Mucosa of rectum (tissue), 2 donors: Measurements from ENCODE around the gene SPINK9.

Experiments
- H3K27ac ChIP-seq, 2 donors: one replicate each; pipeline ENCODE4 v1.7.0; 2013; ENCODE audit warnings: inconsistent platforms in 2 of 2, low read depth in 2 of 2, low read length in 2 of 2
- H3K27me3 ChIP-seq, 2 donors: one replicate each; pipeline ENCODE4 v1.7.0; 2013; ENCODE audit warnings: low read length in 2 of 2; ENCODE audit not compliant: control insufficient read depth in 2 of 2, insufficient read depth in 2 of 2
- H3K36me3 ChIP-seq, 2 donors: one replicate each; pipeline ENCODE4 v1.7.0; 2013; ENCODE audit warnings: low read length in 2 of 2; ENCODE audit not compliant: control insufficient read depth in 2 of 2, insufficient read depth in 2 of 2
- H3K4me1 ChIP-seq, 2 donors: one replicate each; pipeline ENCODE4 v1.7.0; 2013; ENCODE audit warnings: low read length in 2 of 2, mild to moderate bottlenecking in 1 of 2; ENCODE audit not compliant: control insufficient read depth in 2 of 2, insufficient read depth in 2 of 2
- H3K4me3 ChIP-seq, 2 donors: one replicate each; pipeline ENCODE4 v1.7.0; 2013; ENCODE audit warnings: low read length in 2 of 2
- H3K9ac ChIP-seq, 2 donors: one replicate each; pipeline ENCODE4 v1.7.0; 2013; ENCODE audit warnings: low read length in 2 of 2, low read depth in 1 of 2, mild to moderate bottlenecking in 1 of 2
- H3K9me3 ChIP-seq, 2 donors: one replicate each; pipeline ENCODE4 v1.7.0; 2013; ENCODE audit warnings: low read length in 2 of 2; ENCODE audit not compliant: control insufficient read depth in 2 of 2
- donor health status: healthy.
- donor health status: Normal muscosa, but diverticular disease.

The SPINK9 gene

GRCh38 chr5:148383564-148384379 lies 48.4 kb downstream of the SPINK9 start, which contains the start of gene FBXO38:
Gene FBXO38, plus strand, starts transcription at chr5:148383958. Its CDS starts 10,819 bp downstream, at chr5:148394777.
- peaks cover 4 to 5% of the 10 kb centered on the region in 2 donors for H3K36me3 ChIP-seq
- H3K9ac ChIP-seq = peak within 1 kb of the TSS; percentile 83 to 95
- H3K4me3 ChIP-seq = peak within 1 kb of the TSS; percentile 83 to 92
- H3K27me3 ChIP-seq = no peaks in the 10 kb centered on the region
- peak within 1 kb of the TSS; percentile 83 to 87 for H3K27ac ChIP-seq
- H3K4me1 ChIP-seq = peaks cover 23 to 25% of the 10 kb centered on the region in 2 donors
- no peaks in the 10 kb centered on the region for H3K9me3 ChIP-seq

GRCh38 chr5:148384380-148384737 lies 49.0 kb downstream of the SPINK9 start:
- peaks cover 4 to 5% of the 10 kb centered on the region in 2 donors for H3K36me3 ChIP-seq
- H3K27me3 ChIP-seq = no peaks in the 10 kb centered on the region
- no peaks in the 10 kb centered on the region for H3K9me3 ChIP-seq
- peaks cover 23 to 25% of the 10 kb centered on the region in 2 donors for H3K4me1 ChIP-seq
- peak overlapping the region; percentile 83 to 92 for H3K4me3 ChIP-seq
- H3K27ac ChIP-seq = peak overlapping the region; percentile 83 to 87
- peak overlapping the region; percentile 83 to 95 for H3K9ac ChIP-seq

- peaks cover 23 to 25% of the 10 kb centered on the region in 2 donors for H3K4me1 ChIP-seq
- peak overlapping the region in 1 of 2 donors; percentile 83 for H3K4me3 ChIP-seq
- H3K9ac ChIP-seq = no peak overlapping the region
- H3K9me3 ChIP-seq = no peaks in the 10 kb centered on the region
- no peak overlapping the region for H3K27ac ChIP-seq
- peaks cover 4 to 5% of the 10 kb centered on the region in 2 donors for H3K36me3 ChIP-seq
- no peaks in the 10 kb centered on the region for H3K27me3 ChIP-seq
Measured at GRCh38 chr5:148385094-148385493, 49.7 kb downstream of the SPINK9 start.

GRCh38 chr5:148386041-148386440 lies 50.7 kb downstream of the SPINK9 start:
- Histone ChIP-seq H3K27ac (no peak overlapping the region), H3K9me3 (no peaks in the 10 kb centered on the region), H3K4me1 (peaks cover 30% of the 10 kb centered on the region in 2 donors), H3K36me3 (peaks cover 4 to 5% of the 10 kb centered on the region in 2 donors), H3K27me3 (no peaks in the 10 kb centered on the region), H3K9ac (no peak overlapping the region), H3K4me3 (no peak overlapping the region)

- Histone ChIP-seq H3K36me3 (peaks cover 4 to 5% of the 10 kb centered on the region in 2 donors), H3K4me3 (no peak overlapping the region), H3K4me1 (peaks cover 33 to 35% of the 10 kb centered on the region in 2 donors), H3K9me3 (no peaks in the 10 kb centered on the region), H3K27ac (no peak overlapping the region), H3K27me3 (no peaks in the 10 kb centered on the region), H3K9ac (no peak overlapping the region)
Measured at GRCh38 chr5:148387325-148387724, 52.0 kb downstream of the SPINK9 start.

- H3K27ac ChIP-seq = no peak overlapping the region
- H3K36me3 ChIP-seq = peaks cover 4 to 5% of the 10 kb centered on the region in 2 donors
- H3K4me1 ChIP-seq = peaks cover 34 to 42% of the 10 kb centered on the region in 2 donors
- no peaks in the 10 kb centered on the region for H3K27me3 ChIP-seq
- no peak overlapping the region for H3K4me3 ChIP-seq
- H3K9ac ChIP-seq = no peak overlapping the region
- H3K9me3 ChIP-seq = no peaks in the 10 kb centered on the region
Measured at GRCh38 chr5:148388696-148389095, 53.3 kb downstream of the SPINK9 start.
